Keratinocyte (primary cell): ENCODE data around the gene XRN2. TPM values are rescaled to one million over a fixed set of nuclear protein-coding genes. Genes with fewer than 3 reads are reported as not detected.
A peak's percentile ranks its signal among the peaks of the same experiment; 100 is the strongest.

Experiments
- DNase-seq: peaks from one replicate; pipeline ENCODE4 v3.0.0-alpha.2; 2011; ENCODE audit warnings: low read depth, missing footprints, low spot score
- FAIRE-seq: peaks from 2 replicates; lab custom pipeline; 2011; peaks lifted over from hg19 to GRCh38; lab: Jason Lieb, UNC
- H2AFZ ChIP-seq: 2 replicates; pipeline ENCODE4 v1.6.0; 2012; ENCODE audit warnings: low read length, control low read depth, inconsistent platforms; ENCODE audit not compliant: control insufficient read depth
- H3K27ac ChIP-seq: 2 replicates; pipeline ENCODE4 v1.5.1; 2011; ENCODE audit warnings: low read length; ENCODE audit not compliant: control insufficient read depth, insufficient read depth
- H3K27me3 ChIP-seq: 3 replicates; pipeline ENCODE4 v1.6.0; 2011; ENCODE audit warnings: low read length; ENCODE audit not compliant: control insufficient read depth, insufficient read depth; ENCODE audit errors: extremely low read depth
- H3K36me3 ChIP-seq, 2 experiments: 2 replicates in 1 of 2; 3 replicates in 1 of 2; pipeline ENCODE4 v1.5.1; 2011; ENCODE audit warnings: low read length in 2 of 2, mild to moderate bottlenecking in 1 of 2; ENCODE audit not compliant: control insufficient read depth in 2 of 2, insufficient read depth in 2 of 2; ENCODE audit errors: extremely low read depth in 1 of 2
- H3K4me1 ChIP-seq: 3 replicates; pipeline ENCODE4 v1.5.1; 2011; ENCODE audit warnings: low read length; ENCODE audit not compliant: control insufficient read depth, insufficient read depth; ENCODE audit errors: extremely low read depth
- H3K4me2 ChIP-seq: 3 replicates; pipeline ENCODE4 v1.6.0; 2011; ENCODE audit warnings: low read depth, low read length; ENCODE audit not compliant: control insufficient read depth, insufficient read depth; ENCODE audit errors: extremely low read depth
- H3K4me3 ChIP-seq, 3 experiments: fragments of 200-600 bp in 1 of 3; sonication (generic) in 1 of 3; 2 replicates in 2 of 3; 3 replicates in 1 of 3; pipeline ENCODE4 v1.5.1; 2011 to 2016; ENCODE audit warnings: low read length in 3 of 3, mild to moderate bottlenecking in 3 of 3, control low read depth in 2 of 3, inconsistent platforms in 1 of 3, low read depth in 1 of 3, mixed read lengths in 1 of 3, mixed run types in 1 of 3, moderate library complexity in 1 of 3; ENCODE audit not compliant: control insufficient read depth in 2 of 3, insufficient read depth in 2 of 3; ENCODE audit errors: extremely low read depth in 1 of 3
- H3K79me2 ChIP-seq: 2 replicates; pipeline ENCODE4 v1.6.0; 2012; ENCODE audit warnings: low read length; ENCODE audit not compliant: control insufficient read depth, insufficient read depth
- H3K9ac ChIP-seq: 3 replicates; pipeline ENCODE4 v1.6.0; 2011; ENCODE audit warnings: low read length; ENCODE audit not compliant: control insufficient read depth, insufficient read depth; ENCODE audit errors: extremely low read depth
- H3K9me1 ChIP-seq: 3 replicates; pipeline ENCODE4 v1.6.0; 2011; ENCODE audit warnings: low read length; ENCODE audit not compliant: control insufficient read depth, insufficient read depth; ENCODE audit errors: extremely low read depth
- H3K9me3 ChIP-seq: 2 replicates; pipeline ENCODE4 v1.5.1; 2012; ENCODE audit warnings: low read depth, low read length; ENCODE audit not compliant: control insufficient read depth
- H4K20me1 ChIP-seq: 3 replicates; pipeline ENCODE4 v1.6.0; 2011; ENCODE audit warnings: low read length; ENCODE audit not compliant: control insufficient read depth, insufficient read depth; ENCODE audit errors: extremely low read depth
- EZH2 ChIP-seq: IDR thresholded peaks from one replicate; pipeline ENCODE4 v1.6.1; 2012; ENCODE audit warnings: inconsistent platforms, mild to moderate bottlenecking, low read length, moderate library complexity
- dilution Hi-C: fragments of 300-500 bp; cut with MboI; formaldehyde crosslinking; loops from one replicate; pipeline ENCODE4 v1.7.0; 2020; ENCODE audit warnings: low sequenced_read_pairs; ENCODE audit not compliant: extremely low pct_ligation_motif_present
- polyA plus RNA-seq, 5 experiments: library from polyadenylated mRNA; depleted of rRNA in 3 of 5; stranded (reverse) in 3 of 5; stranded (forward) in 1 of 5; unstranded in 1 of 5; fragments of >200 nt; gene quantifications; 1 replicate in 1 of 5; 2 replicates in 3 of 5; 3 replicates in 1 of 5; pipeline versions ENCODE4 v1.2.1 to v1.2.3, GENCODE V29; 2011 to 2012; ENCODE audit warnings: missing spikeins in 2 of 5, low read depth in 1 of 5, low replicate concordance in 1 of 5
- TF ChIP-seq, protein P1 (sequence below), 3 experiments: IDR thresholded peaks in 1 of 3; conservative IDR thresholded peaks in 1 of 3; optimal IDR thresholded peaks in 1 of 3; 2 replicates in 2 of 3; 3 replicates in 1 of 3; pipeline versions ENCODE3 to v1.5.1; 2011; ENCODE audit warnings: low read length in 3 of 3, mild to moderate bottlenecking in 3 of 3, moderate library complexity in 2 of 3, control low read depth in 1 of 3, inconsistent platforms in 1 of 3; ENCODE audit not compliant: insufficient read depth in 2 of 3; ENCODE audit errors: extremely low read depth in 1 of 3

Gene XRN2
- polyA plus RNA-seq, 1 donor (not counting 4 experiments of a cell fraction or from before 2014, with no cell fraction given), result 85.8 TPM

- Histone ChIP-seq H3K79me2 (peaks cover 98% of the 10 kb centered on the region), H3K36me3 (no peaks in the 10 kb centered on the region), H3K27ac (peak overlapping the region; percentile 37), H3K4me2 (no peak overlapping the region), H3K4me3 (no peak overlapping the region), H3K27me3 (no peaks in the 10 kb centered on the region), H3K9me1 (peaks cover 2% of the 10 kb centered on the region), H2AFZ (no peak overlapping the region), H3K9me3 (no peaks in the 10 kb centered on the region), H3K9ac (no peak overlapping the region), H4K20me1 (peaks cover 10% of the 10 kb centered on the region), H3K4me1 (peaks cover 20% of the 10 kb centered on the region)
- FAIRE-seq, result no peak
- TF ChIP-seq EZH2, result no peak
- TF ChIP-seq, protein P1, sequence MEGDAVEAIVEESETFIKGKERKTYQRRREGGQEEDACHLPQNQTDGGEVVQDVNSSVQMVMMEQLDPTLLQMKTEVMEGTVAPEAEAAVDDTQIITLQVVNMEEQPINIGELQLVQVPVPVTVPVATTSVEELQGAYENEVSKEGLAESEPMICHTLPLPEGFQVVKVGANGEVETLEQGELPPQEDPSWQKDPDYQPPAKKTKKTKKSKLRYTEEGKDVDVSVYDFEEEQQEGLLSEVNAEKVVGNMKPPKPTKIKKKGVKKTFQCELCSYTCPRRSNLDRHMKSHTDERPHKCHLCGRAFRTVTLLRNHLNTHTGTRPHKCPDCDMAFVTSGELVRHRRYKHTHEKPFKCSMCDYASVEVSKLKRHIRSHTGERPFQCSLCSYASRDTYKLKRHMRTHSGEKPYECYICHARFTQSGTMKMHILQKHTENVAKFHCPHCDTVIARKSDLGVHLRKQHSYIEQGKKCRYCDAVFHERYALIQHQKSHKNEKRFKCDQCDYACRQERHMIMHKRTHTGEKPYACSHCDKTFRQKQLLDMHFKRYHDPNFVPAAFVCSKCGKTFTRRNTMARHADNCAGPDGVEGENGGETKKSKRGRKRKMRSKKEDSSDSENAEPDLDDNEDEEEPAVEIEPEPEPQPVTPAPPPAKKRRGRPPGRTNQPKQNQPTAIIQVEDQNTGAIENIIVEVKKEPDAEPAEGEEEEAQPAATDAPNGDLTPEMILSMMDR (optimal IDR thresholded peaks at IDR 0.05 in 1 of 3, IDR thresholded peaks at IDR 0.05 in 1 of 3, conservative IDR thresholded peaks at IDR 0.05 in 1 of 3; ENCODE audit: extremely low read depth in 1 of 3, insufficient read depth in 2 of 3, low read length in 3 of 3), result no peak
- no peak for DNase-seq
- dilution Hi-C loops, result loop anchor here (10.0 kb wide), 1 partner anchor 61 kb away; no protein-coding TSS in a partner anchor
Observed at GRCh38 chr20:21324126-21324525, 21.0 kb downstream of the XRN2 start.

DNA sequence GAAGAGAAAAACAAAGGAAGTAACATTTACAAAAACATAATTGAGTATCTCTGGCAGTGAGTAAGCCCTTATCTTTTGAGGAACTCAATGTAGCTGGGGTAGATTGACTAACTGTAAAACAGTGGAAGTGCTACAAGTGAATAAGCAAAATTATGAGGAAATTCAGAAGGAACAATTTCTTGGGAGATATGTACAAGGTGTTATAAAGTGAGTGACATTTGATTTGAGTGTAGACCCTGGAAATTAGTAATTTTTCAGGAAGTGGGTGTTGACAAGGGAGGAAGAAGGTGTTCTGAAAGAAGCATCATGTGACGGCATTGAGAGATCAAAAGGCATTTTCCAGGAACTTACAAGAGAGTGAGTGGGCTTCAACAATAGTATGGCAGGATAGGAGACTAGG, 22.2 kb downstream of the XRN2 start:
- no peak for DNase-seq
- H4K20me1 ChIP-seq, result peaks cover 10% of the 10 kb centered on the region
- no peak overlapping the region for H3K9ac ChIP-seq
- peaks cover 20% of the 10 kb centered on the region for H3K4me1 ChIP-seq
- no peaks in the 10 kb centered on the region for H3K9me3 ChIP-seq
- no peak for TF ChIP-seq EZH2
- no peak overlapping the region for H3K4me2 ChIP-seq
- H2AFZ ChIP-seq, result no peak overlapping the region
- no peaks in the 10 kb centered on the region for H3K27me3 ChIP-seq
- FAIRE-seq, result peak; percentile 29
- dilution Hi-C loops, result loop anchor here (10.0 kb wide), 1 partner anchor 60 kb away; no protein-coding TSS in a partner anchor
- peaks cover 89% of the 10 kb centered on the region for H3K79me2 ChIP-seq
- no peak overlapping the region for H3K4me3 ChIP-seq
- H3K36me3 ChIP-seq, result peaks cover 0 to under 1% of the 10 kb centered on the region in 2 experiments
- H3K27ac ChIP-seq, result no peak overlapping the region
- H3K9me1 ChIP-seq, result peaks cover 2% of the 10 kb centered on the region

- no peak for DNase-seq
- Histone ChIP-seq H3K4me1 (peaks cover 20% of the 10 kb centered on the region), H3K4me2 (no peak overlapping the region), H3K27me3 (no peaks in the 10 kb centered on the region), H2AFZ (no peak overlapping the region), H3K4me3 (no peak overlapping the region), H3K9ac (no peak overlapping the region), H3K27ac (no peak overlapping the region), H3K36me3 (peaks cover 0 to 3% of the 10 kb centered on the region in 2 experiments), H3K79me2 (peaks cover 76% of the 10 kb centered on the region), H3K9me1 (peaks cover 2% of the 10 kb centered on the region), H4K20me1 (peaks cover 10% of the 10 kb centered on the region), H3K9me3 (no peaks in the 10 kb centered on the region)
- dilution Hi-C loops, result loop anchor here (10.0 kb wide), 1 partner anchor 58 kb away; no protein-coding TSS in a partner anchor
- no peak for TF ChIP-seq EZH2
- TF ChIP-seq, protein P1 (optimal IDR thresholded peaks at IDR 0.05 in 1 of 3, IDR thresholded peaks at IDR 0.05 in 1 of 3, conservative IDR thresholded peaks at IDR 0.05 in 1 of 3; ENCODE audit: extremely low read depth in 1 of 3, insufficient read depth in 2 of 3, low read length in 3 of 3), result no peak
- FAIRE-seq, result no peak
Observed at GRCh38 chr20:21326700-21327099, 23.6 kb downstream of the XRN2 start.
